Ovary (tissue), 9 donors: ENCODE measurements around the gene RAB23. TPM values are rescaled to one million over a fixed set of nuclear protein-coding genes. Genes with fewer than 3 reads are reported as not detected.

Experiments used
- DNase-seq, 5 donors: peaks; one replicate each; pipeline ENCODE4 v3.0.0-alpha.2; 2019 to 2020
- H3K27ac ChIP-seq, 2 donors: fragments of 200-600 bp; one replicate each; pipeline versions ENCODE4 v1.5.1 to v1.8.0; 2019 to 2022
- H3K27me3 ChIP-seq: fragments of 200-600 bp; one replicate; pipeline ENCODE4 v1.8.0; 2022
- H3K36me3 ChIP-seq: fragments of 200-600 bp; sonication (generic); one replicate; pipeline ENCODE4 v1.5.1; 2019
- H3K4me1 ChIP-seq: one replicate; pipeline ENCODE4 v1.8.1; 2013; ENCODE audit warnings: mild to moderate bottlenecking, moderate library complexity; ENCODE audit not compliant: insufficient read depth
- H3K4me3 ChIP-seq: fragments of 200-600 bp; sonication (generic); one replicate; pipeline ENCODE4 v1.5.1; 2017
- H3K9me3 ChIP-seq, 2 donors: fragments of 200-600 bp in 1 of 2; sonication (generic) in 1 of 2; one replicate each; pipeline versions ENCODE4 v1.5.1 to v1.8.1; 2013 to 2019; ENCODE audit warnings: mild to moderate bottlenecking in 1 of 2, moderate library complexity in 1 of 2
- EP300 ChIP-seq: sonication (generic); formaldehyde crosslinking; IDR thresholded peaks from one replicate; pipeline ENCODE4 v1.6.1; 2017; ENCODE audit warnings: antibody characterized with exemption
- POLR2A ChIP-seq: fragments of 450-650 bp; IDR thresholded peaks from one replicate; pipeline ENCODE4 v1.6.1; 2017; ENCODE audit warnings: antibody characterized with exemption, mild to moderate bottlenecking, moderate library complexity
- WGBS, 3 donors: extraction: QIAGEN DNeasy Blood & Tissue Kit in 1 of 3; methylation state at CpG; one replicate each; pipeline versions ENCODE4 v1.1.5 to v1.1.7; 2013 to 2017; 5-methylcytosine and 5-hydroxymethylcytosine counted together
- intact Hi-C, 4 donors: fragments of 100-400 bp; cut with DNase I; formaldehyde crosslinking; loops; one replicate each; pipeline versions ENCODE4 v1.11.0 to v1.15.1; 2022 to 2023
- polyA plus RNA-seq, 2 donors: library from polyadenylated mRNA; stranded (reverse); fragments of 200-250 nt in 1 of 2; fragments of 350-450 nt in 1 of 2; fragmentation: Illumina TruSeq in 1 of 2; extraction: RNeasy Lipid Tissue Mini Kit (QIAGEN cat#74804) in 1 of 2; gene quantifications; one replicate each; pipeline ENCODE4 v1.2.3, GENCODE V29; 2013 to 2014
- total RNA-seq, 7 donors: library from RNA; depleted of rRNA in 2 of 7; stranded (reverse); fragments of >200 nt in 2 of 7; fragmentation: NEBNext Ultra II Directional in 3 of 7; extraction: Animal tissue kit (Norgen Biotek cat#: 25700) in 3 of 7; gene quantifications; one replicate each; pipeline versions ENCODE4 v1.1.0 to v1.2.4, GENCODE V29; 2016 to 2023
- TF ChIP-seq, protein P1 (sequence below), 3 donors: fragments of 450-650 bp in 2 of 3; fragments of 200-600 bp in 1 of 3; IDR thresholded peaks; one replicate each; pipeline versions ENCODE4 v1.5.1 to v1.8.0; 2016 to 2022; ENCODE audit warnings: antibody characterized with exemption in 3 of 3, mild to moderate bottlenecking in 1 of 3
- donor health status: DM: no; HTN: no; CAD: no; lungs with moderate emphysema.
- donor health status: DM: no; HTN: no; CAD: no.
- donor health status: Bipolar disorder and iron deficiency.
- donor health status: DM: yes; HTN: yes; CAD: no.
- donor health status: DM: no; HTN: no; CAD: no.
- donor health status: DM: yes; HTN: yes; CAD: no.

RAB23 gene
- total and polyA plus RNA-seq, 9 donors, result 14.2 to 31.0 (median 16.7) TPM

DNA sequence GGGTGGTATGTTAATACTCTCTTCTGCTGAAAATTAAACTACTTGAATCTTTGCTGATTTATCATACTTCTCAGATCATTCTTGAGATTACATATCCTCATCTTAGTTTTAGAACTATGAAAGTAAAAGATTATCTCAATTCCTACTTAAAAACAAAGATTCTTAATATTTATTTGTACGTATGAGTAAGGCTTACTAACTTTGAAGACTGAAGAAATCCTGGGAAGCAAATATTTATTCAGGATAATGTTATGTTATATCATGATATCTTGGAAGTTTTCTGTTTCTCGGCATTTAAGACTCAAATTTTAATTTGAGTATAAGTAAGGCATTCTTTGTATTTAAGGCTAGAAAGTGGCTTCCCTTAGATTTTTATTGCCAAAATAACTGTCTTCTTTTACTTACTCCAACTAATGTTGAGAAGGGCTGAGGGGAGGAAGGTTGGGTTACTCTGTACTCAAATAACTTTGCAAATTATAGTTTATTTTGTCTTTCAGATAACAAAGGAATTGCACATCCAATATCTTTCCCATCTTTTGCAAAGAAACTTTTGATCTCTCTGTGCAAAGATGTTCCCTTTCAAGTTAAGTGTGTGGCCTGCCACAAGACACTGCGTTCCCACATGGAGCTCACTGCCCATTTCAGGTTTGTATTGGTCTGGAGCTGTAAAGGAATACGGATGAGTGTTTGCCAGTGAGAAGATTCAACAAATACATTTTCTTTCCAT lies 80.5 kb downstream of the RAB23 start:
- intact Hi-C loops, result no loop called here
- Histone ChIP-seq H3K9me3 (no peaks in the 10 kb centered on the region), H3K4me3 (no peak overlapping the region), H3K27ac (no peak overlapping the region), H3K27me3 (no peaks in the 10 kb centered on the region), H3K4me1 (no peaks in the 10 kb centered on the region), H3K36me3 (no peaks in the 10 kb centered on the region)
- 48 to 66% (median 56%) methylated on average over 4 of the region's 4 CpGs for WGBS, 3 donors
- DNase-seq, result no peak
- no peak for TF ChIP-seq EP300
- TF ChIP-seq, protein P1, sequence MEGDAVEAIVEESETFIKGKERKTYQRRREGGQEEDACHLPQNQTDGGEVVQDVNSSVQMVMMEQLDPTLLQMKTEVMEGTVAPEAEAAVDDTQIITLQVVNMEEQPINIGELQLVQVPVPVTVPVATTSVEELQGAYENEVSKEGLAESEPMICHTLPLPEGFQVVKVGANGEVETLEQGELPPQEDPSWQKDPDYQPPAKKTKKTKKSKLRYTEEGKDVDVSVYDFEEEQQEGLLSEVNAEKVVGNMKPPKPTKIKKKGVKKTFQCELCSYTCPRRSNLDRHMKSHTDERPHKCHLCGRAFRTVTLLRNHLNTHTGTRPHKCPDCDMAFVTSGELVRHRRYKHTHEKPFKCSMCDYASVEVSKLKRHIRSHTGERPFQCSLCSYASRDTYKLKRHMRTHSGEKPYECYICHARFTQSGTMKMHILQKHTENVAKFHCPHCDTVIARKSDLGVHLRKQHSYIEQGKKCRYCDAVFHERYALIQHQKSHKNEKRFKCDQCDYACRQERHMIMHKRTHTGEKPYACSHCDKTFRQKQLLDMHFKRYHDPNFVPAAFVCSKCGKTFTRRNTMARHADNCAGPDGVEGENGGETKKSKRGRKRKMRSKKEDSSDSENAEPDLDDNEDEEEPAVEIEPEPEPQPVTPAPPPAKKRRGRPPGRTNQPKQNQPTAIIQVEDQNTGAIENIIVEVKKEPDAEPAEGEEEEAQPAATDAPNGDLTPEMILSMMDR (IDR thresholded peaks at IDR 0.05), result no peak
- TF ChIP-seq POLR2A, result no peak

DNA sequence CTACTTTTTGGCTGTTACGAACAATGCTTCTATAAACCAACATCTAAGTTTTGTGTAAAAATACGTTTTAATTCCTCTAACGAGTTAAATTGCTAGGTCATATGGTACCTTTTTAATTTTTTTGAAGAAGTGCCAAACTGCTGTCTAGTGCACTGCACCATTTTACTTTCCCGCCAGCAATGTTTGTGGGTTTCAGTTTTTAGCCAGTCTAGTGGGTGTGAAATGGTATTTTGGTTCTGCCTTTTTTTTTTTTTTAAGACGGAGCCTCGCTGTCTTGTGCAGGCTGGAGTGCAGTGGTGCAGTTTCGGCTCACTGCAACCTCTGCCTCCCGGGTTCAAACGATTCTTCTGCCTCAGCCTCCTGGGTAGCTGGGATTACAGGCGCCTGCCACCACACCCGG lies 84.1 kb downstream of the RAB23 start:
- intact Hi-C loops, result no loop called here
- Histone ChIP-seq H3K9me3 (no peaks in the 10 kb centered on the region), H3K4me3 (no peak overlapping the region), H3K27ac (no peak overlapping the region), H3K36me3 (no peaks in the 10 kb centered on the region), H3K27me3 (no peaks in the 10 kb centered on the region), H3K4me1 (no peaks in the 10 kb centered on the region)
- TF ChIP-seq, protein P1 (IDR thresholded peaks at IDR 0.05), result no peak
- no peak for TF ChIP-seq EP300
- TF ChIP-seq POLR2A, result no peak
- no peak for DNase-seq
- WGBS, 3 donors, result 95 to 98% (median 97%) methylated on average over 11 of the region's 11 CpGs

DNA sequence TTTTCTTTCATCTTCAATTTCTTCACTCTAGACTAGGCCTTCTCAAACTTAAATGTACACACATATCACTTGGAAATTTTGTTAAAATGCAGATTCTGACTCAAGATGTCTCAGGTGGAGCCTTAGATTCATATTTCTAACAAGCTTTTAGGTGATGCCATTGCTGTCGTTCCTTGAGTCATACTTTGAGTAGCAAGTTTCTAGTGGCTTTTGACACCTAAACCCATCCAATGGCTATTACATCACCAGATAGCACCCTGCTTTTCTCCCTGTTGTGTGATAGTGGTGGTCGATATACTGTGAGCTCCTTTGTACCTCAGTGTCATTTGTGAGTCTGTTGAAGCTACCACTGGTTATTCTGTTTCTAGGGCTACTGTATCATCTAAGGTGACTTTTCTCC lies 84.8 kb downstream of the RAB23 start:
- H3K27me3 ChIP-seq, result no peaks in the 10 kb centered on the region
- no peak overlapping the region for H3K4me3 ChIP-seq
- no peak for DNase-seq
- intact Hi-C loops, result no loop called here
- H3K9me3 ChIP-seq, result no peaks in the 10 kb centered on the region
- no peak overlapping the region for H3K27ac ChIP-seq
- no peaks in the 10 kb centered on the region for H3K36me3 ChIP-seq
- no peaks in the 10 kb centered on the region for H3K4me1 ChIP-seq
- WGBS, 3 donors, result 94 to 97% (median 97%) methylated on average over 2 of the region's 2 CpGs
- TF ChIP-seq POLR2A (no peak), EP300 (no peak)
- TF ChIP-seq, protein P1 (IDR thresholded peaks at IDR 0.05), result no peak

Other genes starting within 250 kb of the RAB23 start
- gene KIAA1586, start 175.6 kb downstream of the RAB23 start, total RNA-seq, result 10 to 100 TPM in 6 of 7 donors, 1 to 10 TPM in 1; 6.4 to 34.4 (median 20.5) TPM
- 1 to 10 TPM; 6.8 to 9.4 TPM for gene KIAA1586, start 175.6 kb downstream of the RAB23 start, polyA plus RNA-seq
- gene ZNF451, start 132.1 kb downstream of the RAB23 start, total RNA-seq, result 10 to 100 TPM; 45.0 to 65.9 (median 56.7) TPM
- gene ZNF451, start 132.1 kb downstream of the RAB23 start, polyA plus RNA-seq, result 10 to 100 TPM; 11.8 to 19.1 TPM
- gene BAG2, start 50.0 kb downstream of the RAB23 start, total RNA-seq, result 10 to 100 TPM in 5 of 7 donors, 1 to 10 TPM in 2; 9.4 to 18.2 (median 13.6) TPM
- 10 to 100 TPM in 1 of 2 donors, 1 to 10 TPM in 1; 9.6 to 13.4 TPM for gene BAG2, start 50.0 kb downstream of the RAB23 start, polyA plus RNA-seq
- 10 to 100 TPM in 4 of 7 donors, 1 to 10 TPM in 3; 8.9 to 12.0 (median 10.8) TPM for gene PRIM2, start 95.3 kb upstream of the RAB23 start, total RNA-seq
- 1 to 10 TPM; 5.9 to 7.6 TPM for gene PRIM2, start 95.3 kb upstream of the RAB23 start, polyA plus RNA-seq